GM18870 (cell line): ENCODE results near the gene PITHD1.
"Not testable (repeated sequence)": the region's sequence is repeated elsewhere in the genome, so short reads cannot be mapped to it uniquely, and the experiment has no call there.

ENCODE experiments used
- ATAC-seq: cut with Tn5 transposase; IDR thresholded peaks from one replicate; pipeline ENCODE4 v1.9.1; 2021; ENCODE audit warnings: moderate library complexity; ENCODE audit not compliant: unreplicated experiment

Gene PITHD1

GRCh38 chr1:23797478-23798448 is 19.5 kb downstream of the PITHD1 start:
- ATAC-seq, result no peak

GRCh38 chr1:23798662-23799142 is 20.5 kb downstream of the PITHD1 start:
- no peak for ATAC-seq

DNA sequence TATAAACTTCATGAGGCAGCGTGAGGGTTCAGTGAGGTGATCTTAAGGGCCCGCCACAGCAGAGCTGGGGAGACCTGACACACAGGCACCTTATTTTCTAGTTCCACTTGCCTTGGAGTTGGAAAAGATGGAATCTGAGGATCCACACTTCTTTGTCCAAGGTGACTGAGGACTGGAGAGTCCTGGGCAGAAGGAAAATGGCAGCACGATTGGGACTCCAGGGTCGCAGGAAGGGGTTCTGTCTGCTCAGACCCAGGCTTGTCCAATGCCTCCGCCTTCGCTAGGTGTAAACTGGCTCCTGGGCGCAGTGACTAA is 21.0 kb downstream of the PITHD1 start:
- no peak for ATAC-seq

DNA sequence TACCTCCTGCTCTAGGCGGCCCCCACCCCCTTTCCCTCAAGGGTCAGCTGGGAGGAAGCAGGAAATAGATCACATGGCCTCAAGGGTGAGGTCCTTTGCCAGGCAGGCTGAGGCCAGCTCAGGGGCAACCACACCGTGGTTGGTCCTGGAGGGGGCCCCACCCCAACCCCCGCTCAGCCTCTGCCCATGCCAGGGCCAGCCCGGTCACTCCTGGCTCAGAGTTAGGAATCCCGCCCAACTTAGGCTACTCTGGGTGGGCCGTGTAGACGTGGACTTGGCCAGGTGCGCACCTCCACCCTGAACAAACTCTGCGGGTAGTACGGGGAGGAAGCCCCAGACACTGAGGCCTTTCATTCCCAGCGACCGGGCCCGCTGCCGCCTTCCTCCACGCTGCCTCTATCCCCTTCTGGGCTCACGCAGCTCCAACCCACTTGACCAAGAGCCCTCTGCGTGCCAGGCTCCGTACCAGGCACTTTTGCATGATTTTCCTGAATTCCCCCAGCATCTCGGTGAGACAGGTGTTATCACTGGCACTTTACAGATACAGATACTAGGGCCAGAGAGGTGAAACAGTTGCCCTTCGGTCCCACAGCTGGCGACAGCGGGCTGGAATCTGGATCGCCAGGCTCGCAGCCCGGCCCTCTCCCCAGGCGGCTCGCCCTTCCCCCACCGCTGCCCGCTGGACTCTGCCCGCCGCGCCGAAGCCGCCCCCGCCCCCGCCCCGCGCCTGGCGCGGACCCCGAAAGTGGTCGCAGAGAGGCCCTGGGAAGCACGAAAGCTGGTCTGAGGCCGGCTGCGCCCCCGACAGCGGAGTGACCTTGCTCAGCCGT is 21.6 kb downstream of the PITHD1 start:
- ATAC-seq, result no peak

GRCh38 chr1:23800400-23801337 is 22.5 kb downstream of the PITHD1 start, which contains the start of gene GALE:
GALE (minus strand) TSS chr1:23800754; CDS start chr1:23799007, 1,747 bp downstream.
- ATAC-seq, result no peak

DNA sequence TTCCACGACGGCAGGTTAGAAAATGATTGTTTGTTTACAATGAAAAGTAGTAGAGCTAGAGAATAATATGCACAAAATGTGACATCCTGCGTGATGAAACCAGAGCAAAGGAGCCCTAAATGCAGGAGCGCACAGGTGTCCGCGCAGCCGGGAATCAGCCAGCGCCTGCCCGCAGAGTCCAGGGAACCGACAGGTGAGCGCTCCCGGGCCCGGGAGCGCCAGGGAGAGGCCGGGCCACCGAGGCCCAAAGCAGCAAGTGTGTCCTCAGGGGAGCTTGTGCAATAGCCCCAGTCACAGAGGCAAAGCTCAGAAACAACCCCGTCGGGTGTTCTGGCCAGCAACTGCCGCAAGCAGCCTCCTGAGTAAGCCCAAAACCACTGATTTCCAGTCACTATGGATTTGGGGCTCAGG is 23.1 kb downstream of the PITHD1 start:
- ATAC-seq, result no peak

DNA sequence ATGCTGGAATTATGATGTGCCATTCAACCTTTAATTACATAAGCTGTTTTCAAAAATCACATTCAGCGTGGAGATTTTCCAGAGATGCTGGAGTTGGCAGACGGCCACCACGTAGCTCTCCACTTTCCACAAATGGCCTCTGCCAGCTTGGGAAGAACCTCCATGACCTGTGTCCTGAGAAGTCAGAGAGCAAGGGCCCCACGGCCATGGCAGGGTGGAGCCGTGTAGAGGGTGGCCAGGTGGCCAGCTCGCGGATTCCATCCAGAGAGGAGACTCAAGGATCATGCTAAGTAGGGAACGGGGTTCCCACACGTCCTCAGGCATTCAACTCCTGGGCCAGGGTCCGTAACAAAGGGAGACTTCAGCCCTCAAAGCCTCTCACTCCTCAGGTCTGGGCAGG is 23.7 kb downstream of the PITHD1 start:
- ATAC-seq, result no peak

DNA sequence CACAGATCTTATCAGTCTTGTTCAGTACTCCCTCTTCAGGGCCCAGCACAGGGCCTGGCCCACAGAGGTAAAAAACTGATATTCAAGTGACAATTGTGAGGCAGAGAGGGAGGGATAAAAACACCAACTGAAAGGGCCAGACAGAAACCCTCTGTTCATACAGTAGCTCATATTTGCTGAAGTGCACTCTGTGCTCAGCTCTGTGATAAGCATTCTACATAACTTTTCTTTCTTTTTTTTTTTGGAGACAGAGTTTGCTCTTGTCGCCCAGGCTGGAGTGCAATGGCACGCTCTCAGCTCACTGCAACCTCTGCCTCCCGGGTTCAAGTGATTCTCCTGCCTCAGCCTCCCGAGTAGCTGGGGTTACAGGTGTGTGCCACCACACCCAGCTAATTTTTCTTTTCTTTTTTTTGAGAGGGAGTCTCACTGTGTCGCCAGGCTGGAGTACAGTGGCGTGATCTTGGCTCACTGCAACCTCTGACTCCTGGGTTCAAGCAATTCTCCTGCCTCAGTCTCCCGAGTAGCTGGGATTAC is 24.7 kb downstream of the PITHD1 start:
- not testable (repeated sequence) for ATAC-seq

DNA sequence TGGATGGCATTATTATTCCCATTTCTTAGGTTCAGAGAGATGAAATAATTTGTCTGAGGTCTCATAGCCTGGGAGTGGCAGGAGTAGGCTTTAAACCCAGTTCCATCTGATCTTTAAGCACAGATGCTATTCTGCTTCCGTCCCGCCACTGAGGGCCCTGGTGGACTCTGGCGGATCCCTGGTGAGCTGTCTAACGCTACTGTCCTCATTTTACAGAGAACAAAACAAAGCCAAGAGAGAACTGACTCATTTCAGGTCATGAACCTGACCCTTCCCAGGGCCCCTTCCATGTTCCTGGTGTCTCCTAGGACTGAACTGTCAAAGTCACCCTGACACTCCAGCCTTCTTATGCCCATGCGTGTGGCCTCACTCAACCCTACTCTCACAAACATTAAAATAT is 25.5 kb downstream of the PITHD1 start:
- no peak for ATAC-seq

GRCh38 chr1:23804183-23804835 is 26.1 kb downstream of the PITHD1 start:
- ATAC-seq, result no peak

DNA sequence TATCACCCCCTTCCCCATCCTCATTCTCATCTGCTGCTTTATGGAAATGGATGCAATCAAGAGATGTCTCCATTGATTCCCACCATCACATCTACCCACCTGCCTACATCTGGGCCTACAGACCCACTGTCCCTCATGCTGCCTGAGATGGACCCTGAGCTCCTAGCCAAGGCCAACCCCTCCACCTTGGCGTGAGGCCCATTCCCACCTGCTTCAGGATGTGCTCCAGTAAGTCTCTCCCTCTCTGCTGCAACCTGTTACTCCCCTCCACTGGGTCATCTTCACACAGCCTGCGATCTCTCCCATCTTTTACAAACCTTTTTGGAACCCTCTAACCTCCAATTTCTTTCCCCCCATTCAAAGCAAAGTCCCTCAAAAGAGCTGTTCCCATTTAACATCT is 26.8 kb downstream of the PITHD1 start:
- ATAC-seq, result no peak

GRCh38 chr1:23806280-23806679 is 28.1 kb downstream of the PITHD1 start:
- no peak for ATAC-seq

DNA sequence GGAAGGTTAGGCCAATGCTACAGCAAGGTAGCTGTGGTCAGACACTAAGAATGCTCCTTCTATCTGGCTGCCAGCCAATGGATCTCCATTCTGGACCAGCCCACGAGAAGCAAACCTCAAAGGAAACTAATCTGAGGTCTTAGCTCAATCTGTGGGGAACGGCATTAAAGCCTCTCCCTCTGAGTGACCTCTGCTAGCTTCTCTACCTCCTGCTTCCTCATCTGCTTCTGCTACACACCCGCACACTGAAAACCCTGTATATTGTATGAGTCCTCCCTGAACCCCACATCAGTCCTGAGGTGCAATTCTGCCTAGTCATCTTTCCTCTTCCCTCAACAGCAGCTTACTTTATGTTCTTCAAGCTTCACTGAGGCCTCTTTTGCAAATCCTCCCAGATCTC is 29.2 kb downstream of the PITHD1 start:
- no peak for ATAC-seq

DNA sequence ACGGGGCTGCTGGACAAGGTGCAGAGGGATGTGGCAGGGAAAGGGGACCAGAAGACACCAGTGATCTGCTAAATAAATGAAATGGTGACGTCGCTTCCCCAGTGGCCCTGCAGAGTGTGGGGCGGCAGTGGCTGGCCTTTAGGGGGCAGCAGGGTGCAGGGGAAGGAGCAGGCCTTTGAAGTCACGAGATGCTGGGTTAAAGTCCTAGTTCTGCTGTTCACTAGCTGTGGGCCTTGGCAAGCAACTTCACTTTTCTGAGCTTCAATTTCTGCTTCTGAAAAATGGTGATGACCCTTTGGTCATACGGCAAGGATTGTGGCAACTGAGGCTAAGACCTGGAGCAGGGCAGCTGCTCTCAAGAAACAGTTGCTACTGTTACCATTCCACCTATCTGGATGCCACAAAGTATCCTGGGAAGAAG is 31.5 kb downstream of the PITHD1 start:
- no peak for ATAC-seq

DNA sequence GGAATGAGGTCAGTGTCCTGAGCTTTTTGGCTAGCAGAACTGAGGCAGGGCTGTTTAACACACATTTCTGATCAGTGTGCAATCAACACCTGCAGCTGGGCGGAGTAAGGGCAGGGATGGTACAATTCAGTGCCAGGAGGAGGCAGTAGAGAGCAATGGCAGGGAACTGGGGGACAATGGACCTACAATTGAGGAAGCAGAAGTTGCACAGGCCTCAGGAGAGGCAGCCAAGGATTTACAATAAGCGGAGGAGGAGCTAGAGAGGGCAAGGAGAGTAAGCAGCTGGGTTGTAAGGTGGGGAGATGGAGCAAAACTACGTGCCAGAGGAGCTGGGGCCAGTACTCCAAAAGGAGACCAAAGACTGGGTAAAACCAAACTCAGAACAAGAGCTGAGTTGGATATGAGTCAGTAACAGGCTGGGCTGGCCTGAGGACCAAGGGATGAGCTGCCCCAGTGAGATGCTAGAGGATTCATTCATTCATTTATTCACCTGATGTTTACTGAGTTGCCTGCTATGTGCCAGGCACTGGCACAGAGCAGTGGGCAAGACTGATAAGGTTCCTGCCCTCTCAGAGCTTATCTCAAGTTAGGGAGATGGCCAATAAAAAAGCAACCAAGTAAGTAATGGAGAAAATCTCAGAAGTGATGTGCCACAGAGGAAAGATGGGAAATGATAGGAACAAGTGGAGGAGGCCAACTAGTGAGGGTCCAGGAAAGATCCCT is 32.8 kb downstream of the PITHD1 start:
- ATAC-seq, result no peak

DNA sequence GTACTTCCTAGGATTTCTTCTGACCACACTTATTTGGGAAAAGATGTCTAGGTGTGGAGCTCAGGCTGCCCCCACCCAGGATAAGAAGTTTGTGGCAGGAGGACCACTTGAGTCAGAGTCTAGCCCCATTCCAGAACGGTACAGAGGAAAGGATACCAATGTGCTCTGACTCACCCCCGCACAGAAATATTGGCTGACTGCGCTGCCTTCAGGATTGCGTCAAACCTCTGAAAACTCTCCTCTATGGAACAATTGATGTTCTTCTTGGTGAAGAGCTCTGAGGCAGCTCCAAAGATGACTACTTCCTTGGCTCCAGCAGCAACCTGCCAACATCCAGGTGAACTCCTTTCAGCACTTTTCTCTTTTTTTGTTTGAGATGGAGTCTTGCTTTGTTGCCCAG is 35.8 kb downstream of the PITHD1 start:
- ATAC-seq, result no peak

DNA sequence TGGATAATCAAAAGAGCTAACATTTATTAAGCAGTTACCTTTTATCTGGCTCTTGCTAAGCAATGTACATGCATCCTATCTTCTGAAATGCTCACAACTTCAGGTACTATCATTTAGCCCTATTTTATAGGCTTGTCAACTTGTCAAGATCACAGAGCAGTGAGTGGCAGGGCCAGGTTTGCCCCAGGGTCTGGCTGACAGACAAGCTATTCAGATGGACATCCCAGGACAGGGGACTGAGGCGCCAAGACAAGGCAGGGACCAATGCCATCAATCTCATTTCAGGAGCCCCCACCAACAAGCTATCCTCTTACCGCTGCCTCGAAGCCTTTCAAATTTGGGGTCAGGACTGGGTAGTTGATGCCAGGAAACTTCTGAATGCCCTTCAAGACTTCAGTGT is 38.1 kb downstream of the PITHD1 start:
- ATAC-seq, result no peak

DNA sequence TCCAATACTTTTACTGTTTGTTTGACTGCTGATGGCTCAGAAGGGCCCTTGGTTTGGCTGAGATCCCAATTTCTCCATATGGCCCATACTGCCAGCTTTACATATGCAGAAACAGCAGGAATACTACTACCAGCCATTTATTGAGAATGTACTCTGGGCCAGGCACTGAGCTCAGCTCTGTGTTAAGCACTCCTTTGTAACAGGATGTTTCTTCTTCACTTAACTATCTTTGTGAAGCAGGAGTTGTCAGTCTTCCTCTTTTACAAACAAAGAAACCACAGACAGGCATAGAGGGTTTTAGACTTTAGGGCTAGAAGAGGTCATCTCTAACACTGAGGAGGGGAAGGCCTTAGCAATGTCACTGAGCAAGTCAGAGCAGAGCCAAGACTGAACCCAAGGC is 38.7 kb downstream of the PITHD1 start:
- ATAC-seq, result no peak

DNA sequence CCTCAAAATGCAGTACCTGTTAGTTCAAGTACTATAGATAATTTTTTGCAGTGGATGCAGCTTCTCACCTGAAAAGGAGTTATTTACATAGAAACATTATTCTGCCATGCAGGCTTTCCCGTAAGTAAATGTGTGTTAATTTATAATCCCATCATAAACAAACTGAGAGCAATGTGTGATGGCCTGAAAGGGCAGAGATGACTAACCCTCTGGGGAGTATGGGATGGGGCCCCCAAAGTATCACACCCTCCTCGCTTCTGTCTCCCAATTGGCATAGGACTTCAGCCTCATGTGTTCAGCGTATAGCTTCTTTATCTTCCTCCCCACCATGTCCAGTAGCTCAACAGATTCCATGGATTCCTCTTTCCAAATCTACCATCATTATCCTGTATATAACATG is 39.4 kb downstream of the PITHD1 start:
- ATAC-seq, result no peak
